Ovary (tissue), 9 donors: ENCODE measurements around the gene ZNF546. TPM values are rescaled to one million over a fixed set of nuclear protein-coding genes. Genes with fewer than 3 reads are reported as not detected.

Source experiments
- DNase-seq, 5 donors: peaks; one replicate each; pipeline ENCODE4 v3.0.0-alpha.2; 2019 to 2020
- H3K27ac ChIP-seq, 2 donors: fragments of 200-600 bp; one replicate each; pipeline versions ENCODE4 v1.5.1 to v1.8.0; 2019 to 2022
- H3K27me3 ChIP-seq: fragments of 200-600 bp; one replicate; pipeline ENCODE4 v1.8.0; 2022
- H3K36me3 ChIP-seq: fragments of 200-600 bp; sonication (generic); one replicate; pipeline ENCODE4 v1.5.1; 2019
- H3K4me1 ChIP-seq: one replicate; pipeline ENCODE4 v1.8.1; 2013; ENCODE audit warnings: mild to moderate bottlenecking, moderate library complexity; ENCODE audit not compliant: insufficient read depth
- H3K4me3 ChIP-seq: fragments of 200-600 bp; sonication (generic); one replicate; pipeline ENCODE4 v1.5.1; 2017
- H3K9me3 ChIP-seq, 2 donors: fragments of 200-600 bp in 1 of 2; sonication (generic) in 1 of 2; one replicate each; pipeline versions ENCODE4 v1.5.1 to v1.8.1; 2013 to 2019; ENCODE audit warnings: mild to moderate bottlenecking in 1 of 2, moderate library complexity in 1 of 2
- CTCF ChIP-seq, 3 donors: fragments of 450-650 bp in 2 of 3; fragments of 200-600 bp in 1 of 3; IDR thresholded peaks; one replicate each; pipeline versions ENCODE4 v1.5.1 to v1.8.0; 2016 to 2022; ENCODE audit warnings: antibody characterized with exemption in 3 of 3, mild to moderate bottlenecking in 1 of 3
- EP300 ChIP-seq: sonication (generic); formaldehyde crosslinking; IDR thresholded peaks from one replicate; pipeline ENCODE4 v1.6.1; 2017; ENCODE audit warnings: antibody characterized with exemption
- POLR2A ChIP-seq: fragments of 450-650 bp; IDR thresholded peaks from one replicate; pipeline ENCODE4 v1.6.1; 2017; ENCODE audit warnings: antibody characterized with exemption, mild to moderate bottlenecking, moderate library complexity
- WGBS, 3 donors: extraction: QIAGEN DNeasy Blood & Tissue Kit in 1 of 3; methylation state at CpG; one replicate each; pipeline versions ENCODE4 v1.1.5 to v1.1.7; 2013 to 2017; 5-methylcytosine and 5-hydroxymethylcytosine counted together
- intact Hi-C, 4 donors: fragments of 100-400 bp; cut with DNase I; formaldehyde crosslinking; loops; one replicate each; pipeline versions ENCODE4 v1.11.0 to v1.15.1; 2022 to 2023
- polyA plus RNA-seq, 2 donors: library from polyadenylated mRNA; stranded (reverse); fragments of 200-250 nt in 1 of 2; fragments of 350-450 nt in 1 of 2; fragmentation: Illumina TruSeq in 1 of 2; extraction: RNeasy Lipid Tissue Mini Kit (QIAGEN cat#74804) in 1 of 2; gene quantifications; one replicate each; pipeline ENCODE4 v1.2.3, GENCODE V29; 2013 to 2014
- total RNA-seq, 7 donors: library from RNA; depleted of rRNA in 2 of 7; stranded (reverse); fragments of >200 nt in 2 of 7; fragmentation: NEBNext Ultra II Directional in 3 of 7; extraction: Animal tissue kit (Norgen Biotek cat#: 25700) in 3 of 7; gene quantifications; one replicate each; pipeline versions ENCODE4 v1.1.0 to v1.2.4, GENCODE V29; 2016 to 2023
- donor health status: DM: no; HTN: no; CAD: no; lungs with moderate emphysema.
- donor health status: DM: no; HTN: no; CAD: no.
- donor health status: Bipolar disorder and iron deficiency.
- donor health status: DM: yes; HTN: yes; CAD: no.
- donor health status: DM: no; HTN: no; CAD: no.
- donor health status: DM: yes; HTN: yes; CAD: no.

The ZNF546 gene
- total and polyA plus RNA-seq, 9 donors = 2.9 to 11.1 (median 7.7) TPM

- Histone ChIP-seq H3K4me3 (no peak overlapping the region), H3K27ac (no peak overlapping the region), H3K4me1 (no peaks in the 10 kb centered on the region), H3K9me3 (no peaks in the 10 kb centered on the region), H3K27me3 (no peaks in the 10 kb centered on the region), H3K36me3 (no peaks in the 10 kb centered on the region)
- no peak for TF ChIP-seq EP300
- TF ChIP-seq POLR2A = no peak
- TF ChIP-seq CTCF (IDR thresholded peaks at IDR 0.05) = no peak
- WGBS, 3 donors = 88 to 92% (median 90%) methylated on average over 4 of the region's 4 CpGs
- no peak for DNase-seq
- intact Hi-C loops = no loop called here
Measured at GRCh38 chr19:40005691-40006272, 8.9 kb downstream of the ZNF546 start.

- no peaks in the 10 kb centered on the region for H3K9me3 ChIP-seq
- 77 to 81% (median 81%) methylated on average over 1 of the region's 1 CpG for WGBS, 3 donors
- no peak for TF ChIP-seq CTCF (IDR thresholded peaks at IDR 0.05)
- no peak for TF ChIP-seq EP300
- TF ChIP-seq POLR2A = no peak
- no peak overlapping the region for H3K27ac ChIP-seq
- no peaks in the 10 kb centered on the region for H3K4me1 ChIP-seq
- DNase-seq = no peak
- intact Hi-C loops = no loop called here
- H3K4me3 ChIP-seq = no peak overlapping the region
- no peaks in the 10 kb centered on the region for H3K27me3 ChIP-seq
- no peaks in the 10 kb centered on the region for H3K36me3 ChIP-seq
Measured at GRCh38 chr19:40006273-40006691, 9.4 kb downstream of the ZNF546 start.

GRCh38 chr19:40009674-40010073 lies 12.8 kb downstream of the ZNF546 start:
- no peaks in the 10 kb centered on the region for H3K36me3 ChIP-seq
- intact Hi-C loops = no loop called here

GRCh38 chr19:40013991-40014390 lies 17.1 kb downstream of the ZNF546 start:
- intact Hi-C loops = no loop called here
- Histone ChIP-seq H3K27ac (no peak overlapping the region), H3K36me3 (no peaks in the 10 kb centered on the region), H3K4me1 (no peaks in the 10 kb centered on the region), H3K4me3 (no peak overlapping the region), H3K27me3 (no peaks in the 10 kb centered on the region), H3K9me3 (peaks cover 0 to 24% of the 10 kb centered on the region in 2 donors)
- WGBS, 3 donors = 93 to 97% (median 96%) methylated on average over 4 of the region's 4 CpGs
- DNase-seq = no peak
- TF ChIP-seq CTCF (IDR thresholded peaks at IDR 0.05) (no peak), POLR2A (no peak), EP300 (no peak)

More at GRCh38 chr19:40009674-40010073, 12.8 kb downstream of the ZNF546 start:
- no peaks in the 10 kb centered on the region for H3K4me1 ChIP-seq
- no peak overlapping the region for H3K4me3 ChIP-seq
- DNase-seq = no peak
- TF ChIP-seq EP300 = no peak
- no peak for TF ChIP-seq POLR2A
- TF ChIP-seq CTCF (IDR thresholded peaks at IDR 0.05) = no peak
- peaks cover 0 to 13% of the 10 kb centered on the region in 2 donors for H3K9me3 ChIP-seq
- H3K27ac ChIP-seq = no peak overlapping the region
- H3K27me3 ChIP-seq = no peaks in the 10 kb centered on the region
